HepG2 (cell line): Measurements from ENCODE around the gene TANGO2. TPM values are rescaled to one million over a fixed set of nuclear protein-coding genes. Genes with fewer than 3 reads are reported as not detected.
A peak's percentile ranks its signal among the peaks of the same experiment; 100 is the strongest.

Experiments
- GFI1 ChIP-seq: sonication (generic); formaldehyde crosslinking; IDR thresholded peaks from 2 replicates; pipeline ENCODE4 v1.5.0; 2020; ENCODE audit warnings: missing genetic modification reagents, mild to moderate bottlenecking, borderline replicate concordance
- HMGXB4 ChIP-seq, 2 experiments: sonication (generic) in 1 of 2; formaldehyde crosslinking in 1 of 2; IDR thresholded peaks; 2 replicates each; pipeline versions ENCODE4 v1.4.0 to v1.6.1; 2018 to 2020; ENCODE audit warnings: missing genetic modification reagents in 2 of 2, borderline replicate concordance in 1 of 2, low read depth in 1 of 2, mild to moderate bottlenecking in 1 of 2, missing biosample characterization in 1 of 2
- IRF1 ChIP-seq: sonication (generic); formaldehyde crosslinking; IDR thresholded peaks from 2 replicates; pipeline ENCODE4 v1.4.0; 2020; ENCODE audit warnings: low read depth, mild to moderate bottlenecking, missing genetic modification reagents
- NFKB2 ChIP-seq: sonication (generic); formaldehyde crosslinking; IDR thresholded peaks from 2 replicates; pipeline ENCODE4 v1.4.0; 2020; ENCODE audit warnings: missing genetic modification reagents, borderline replicate concordance
- PAXIP1 ChIP-seq: sonication (generic); formaldehyde crosslinking; conservative IDR thresholded peaks from 2 replicates; pipeline ENCODE4 v1.4.0; 2020; ENCODE audit warnings: mild to moderate bottlenecking, missing genetic modification reagents, moderate library complexity
- RXRA ChIP-seq: sonication (generic); formaldehyde crosslinking; IDR thresholded peaks from 2 replicates; pipeline ENCODE4 v1.5.1; 2020; ENCODE audit warnings: missing genetic modification reagents
- SMARCE1 ChIP-seq: fragments of 450-650 bp; IDR thresholded peaks from 2 replicates; pipeline ENCODE4 v1.6.1; 2017; ENCODE audit warnings: borderline replicate concordance
- ZNF580 ChIP-seq: IDR thresholded peaks from 2 replicates; pipeline ENCODE4 v1.6.1; 2016; ENCODE audit warnings: low read depth, borderline replicate concordance
- ZNF691 ChIP-seq: sonication (generic); formaldehyde crosslinking; IDR thresholded peaks from 2 replicates; pipeline ENCODE4 v1.4.0; 2020; ENCODE audit warnings: missing genetic modification reagents, low read depth, mild to moderate bottlenecking, borderline replicate concordance
- ZNF709 ChIP-seq: sonication (generic); formaldehyde crosslinking; IDR thresholded peaks from 2 replicates; pipeline ENCODE4 v1.5.0; 2020; ENCODE audit warnings: mild to moderate bottlenecking, missing genetic modification reagents
- ZNF749 ChIP-seq: sonication (generic); formaldehyde crosslinking; IDR thresholded peaks from 2 replicates; pipeline ENCODE4 v1.8.0; 2022; ENCODE audit warnings: mild to moderate bottlenecking, missing genetic modification reagents, moderate library complexity, borderline replicate concordance
- ZNF780A ChIP-seq: sonication (generic); formaldehyde crosslinking; IDR thresholded peaks from 2 replicates; pipeline ENCODE4 v1.8.0; 2022; ENCODE audit warnings: mild to moderate bottlenecking, missing genetic modification reagents, moderate library complexity
- polyA plus RNA-seq, 8 experiments: library from polyadenylated mRNA; depleted of rRNA in 3 of 8; stranded (reverse) in 7 of 8; unstranded in 1 of 8; fragments of >200 nt; fragmentation: Illumina TruSeq in 4 of 8; extraction: Trizol in 4 of 8; gene quantifications; 2 replicates each; pipeline versions ENCODE4 v1.2.1 to v1.2.3, GENCODE V29; 2011 to 2016; ENCODE audit warnings: low read depth in 4 of 8, missing spikeins in 1 of 8, mixed read lengths in 1 of 8; ENCODE audit not compliant: insufficient read depth in 1 of 8
- total RNA-seq, 5 experiments: library from RNA; depleted of rRNA; stranded (reverse); fragments of >200 nt; fragmentation: Illumina TruSeq; extraction: Trizol; gene quantifications; 2 replicates each; pipeline ENCODE4 v1.2.3, GENCODE V29; 2016; ENCODE audit warnings: low read depth in 1 of 5

TANGO2 gene
- total and polyA plus RNA-seq, 2 of the 13 experiments (the other 11 are each of a cell fraction or from before 2014, with no cell fraction given), result 12.9 to 14.8 TPM

- TF ChIP-seq HMGXB4 (CRISPR knock-in tag; IDR thresholded peaks at IDR 0.05; ENCODE audit: borderline replicate concordance in 1 of 2, low read depth in 1 of 2) (no peak; a peak in 1 of 4 replicates), ZNF749 (CRISPR knock-in tag) (no peak), IRF1 (CRISPR knock-in tag) (no peak), ZNF780A (no peak), PAXIP1 (no peak), ZNF691 (CRISPR knock-in tag) (0 out of 2 replicates have a peak, but pooled peaks have one; percentile 63), SMARCE1 (no peak), NFKB2 (CRISPR knock-in tag) (peak; percentile 80; the same call in 1 of the 2 replicates), ZNF709 (CRISPR knock-in tag) (0 out of 2 replicates have a peak, but pooled peaks have one; percentile 51), RXRA (CRISPR knock-in tag) (0 out of 2 replicates have a peak, but pooled peaks have one; percentile 66), ZNF580 (peak; percentile 4; the same call in 1 of the 2 replicates), GFI1 (CRISPR knock-in tag) (no peak)
These were observed 60.1 kb downstream of the TANGO2 start (continued) for GRCh38 chr22:20080776-20081654.
